K562 (cell line): ENCODE results near the gene MEF2C. TPM values are rescaled to one million over a fixed set of nuclear protein-coding genes. Genes with fewer than 3 reads are reported as not detected.
A peak's percentile ranks its signal among the peaks of the same experiment; 100 is the strongest.

ENCODE experiments used
- BHLHE40 ChIP-seq: IDR thresholded peaks from 2 replicates; pipeline ENCODE4 v1.6.1; 2011; ENCODE audit warnings: low read length, improper control_type of control experiment
- CC2D1A ChIP-seq: fragments of 450-650 bp; IDR thresholded peaks from 2 replicates; pipeline ENCODE4 v1.6.1; 2017; ENCODE audit warnings: mild to moderate bottlenecking
- CEBPG ChIP-seq, 3 experiments: fragments of 200-800 bp in 1 of 3; sonication (Bioruptor generic) in 1 of 3; sonication (generic) in 1 of 3; formaldehyde crosslinking in 1 of 3; IDR thresholded peaks in 2 of 3; conservative IDR thresholded peaks in 1 of 3; 2 replicates each; pipeline versions ENCODE4 v1.6.1 to v1.8.0; 2016 to 2022; ENCODE audit warnings: missing compliant biosample characterization in 2 of 3, missing genetic modification characterization in 2 of 3, mild to moderate bottlenecking in 1 of 3, missing genetic modification reagents in 1 of 3
- ETV5 ChIP-seq: sonication (generic); formaldehyde crosslinking; IDR thresholded peaks from 2 replicates; pipeline ENCODE4 v1.4.0; 2020; ENCODE audit warnings: low read depth, mild to moderate bottlenecking, missing genetic modification reagents
- KDM4B ChIP-seq, 2 experiments: fragments of 450-650 bp in 1 of 2; sonication (generic) in 1 of 2; IDR thresholded peaks; 2 replicates each; pipeline ENCODE4 v1.6.1; 2016 to 2017; ENCODE audit warnings: borderline replicate concordance in 2 of 2, antibody characterized with exemption in 1 of 2, low read depth in 1 of 2, mild to moderate bottlenecking in 1 of 2
- LCOR ChIP-seq: sonication (generic); formaldehyde crosslinking; IDR thresholded peaks from 2 replicates; pipeline ENCODE4 v1.8.0; 2022; ENCODE audit warnings: mild to moderate bottlenecking, missing genetic modification reagents
- NFIX ChIP-seq: fragments of 250-450 bp; sonication (Bioruptor Pico); IDR thresholded peaks from 2 replicates; pipeline ENCODE4 v1.4.0; 2020; ENCODE audit warnings: low read depth, mild to moderate bottlenecking, moderate library complexity
- RBBP5 ChIP-seq: fragments of 200-600 bp; sonication (generic); IDR thresholded peaks from 2 replicates; pipeline ENCODE4 v1.6.1; 2012; ENCODE audit warnings: borderline replicate concordance, mild to moderate bottlenecking, low read length, control low read depth, inconsistent platforms; ENCODE audit not compliant: insufficient read depth, poor library complexity, severe bottlenecking
- RBFOX2 ChIP-seq: fragments of 200-400 bp; formaldehyde crosslinking; IDR thresholded peaks from 2 replicates; pipeline ENCODE4 v1.6.1; 2017; ENCODE audit warnings: low read depth, mild to moderate bottlenecking, low read length, moderate library complexity
- STAT5B ChIP-seq: fragments of 250-450 bp; sonication (Bioruptor Pico); IDR thresholded peaks from 2 replicates; pipeline ENCODE4 v1.8.0; 2021; ENCODE audit warnings: mild to moderate bottlenecking, inconsistent platforms
- SUPT5H ChIP-seq: fragments of 450-650 bp; IDR thresholded peaks from 2 replicates; pipeline ENCODE4 v1.6.1; 2016
- TAF1 ChIP-seq: IDR thresholded peaks from 2 replicates; pipeline ENCODE4 v1.6.1; 2011; ENCODE audit warnings: mild to moderate bottlenecking, low read length, moderate library complexity; ENCODE audit not compliant: insufficient read depth, control insufficient read depth, severe bottlenecking; ENCODE audit errors: extremely low read depth
- TEAD1 ChIP-seq, 2 experiments: fragments of 450-650 bp in 1 of 2; sonication (generic) in 1 of 2; formaldehyde crosslinking; IDR thresholded peaks; 2 replicates each; pipeline versions ENCODE4 v1.4.0 to v1.8.0; 2020 to 2022; ENCODE audit warnings: mild to moderate bottlenecking in 2 of 2, missing genetic modification reagents in 1 of 2
- polyA plus RNA-seq, 8 experiments: library from polyadenylated mRNA; depleted of rRNA in 4 of 8; stranded (reverse) in 5 of 8; unstranded in 3 of 8; fragments of >200 nt; fragmentation: Nextera tagmentation in 2 of 8; fragmentation: Illumina TruSeq in 1 of 8; extraction: Ambion mirVana in 2 of 8; extraction: Trizol in 1 of 8; gene quantifications; 2 replicates each; pipeline versions ENCODE4 v1.2.1 to v1.2.3, GENCODE V29; 2011 to 2014; ENCODE audit warnings: inconsistent platforms in 1 of 8, missing spikeins in 1 of 8
- total RNA-seq, 7 experiments: library from RNA; depleted of rRNA in 6 of 7; stranded (reverse); fragments of >200 nt in 6 of 7; fragmentation: Illumina TruSeq in 2 of 7; extraction: Trizol in 2 of 7; gene quantifications; 2 replicates each; pipeline versions ENCODE4 v1.2.1 to v1.2.3, GENCODE V29; 2011 to 2021; ENCODE audit warnings: low replicate concordance in 1 of 7
- TF ChIP-seq, protein P1 (sequence below): fragments of 150-350 bp; IDR thresholded peaks from 2 replicates; pipeline ENCODE4 v1.6.1; 2014; ENCODE audit warnings: low read depth, mild to moderate bottlenecking, low read length, borderline replicate concordance
- TF ChIP-seq, protein P2 (sequence below), 3 experiments: IDR thresholded peaks in 2 of 3; conservative IDR thresholded peaks in 1 of 3; 2 replicates each; pipeline ENCODE4 v1.5.1; 2011 to 2012; ENCODE audit warnings: low read length in 3 of 3, mild to moderate bottlenecking in 3 of 3, control low read depth in 2 of 3, improper control_type of control experiment in 1 of 3, inconsistent platforms in 1 of 3, low read depth in 1 of 3, mixed read lengths in 1 of 3, moderate library complexity in 1 of 3; ENCODE audit not compliant: insufficient read depth in 2 of 3
- TF ChIP-seq, protein P3 (sequence below): sonication (generic); IDR thresholded peaks from 2 replicates; pipeline ENCODE4 v1.6.1; 2016
- TF ChIP-seq, protein P4 (sequence below), 2 experiments: fragments of 450-650 bp; conservative IDR thresholded peaks; 2 replicates each; pipeline ENCODE4 v1.6.1; 2017; ENCODE audit warnings: mild to moderate bottlenecking in 2 of 2, moderate library complexity in 2 of 2

Gene MEF2C
- total and polyA plus RNA-seq, 9 of the 15 experiments (the other 6 are each of a cell fraction or from before 2014, with no cell fraction given), result 25.1 to 67.8 (median 58.3) TPM

- TF ChIP-seq CEBPG (CRISPR knock-in tag; IDR thresholded peaks at IDR 0.05) (peak; percentile 38; the same call in 1 of the 2 replicates), CEBPG (tag; conservative IDR thresholded peaks at IDR 0.05 in 1 of 2, IDR thresholded peaks at IDR 0.05 in 1 of 2) (no peak), RBBP5 (peak; percentile 79), SUPT5H (0 out of 2 replicates have a peak, but pooled peaks have one; percentile 6), ETV5 (CRISPR knock-in tag) (peak; percentile 81; the same call in 1 of the 2 replicates), TAF1 (peak; percentile 33), BHLHE40 (peak; percentile 54), TEAD1 (CRISPR knock-in tag; IDR thresholded peaks at IDR 0.05) (peak in 1 of 2 experiments; percentile 77; a peak in 1 of 4 replicates), RBFOX2 (peak; percentile 67), NFIX (CRISPR knock-in tag) (no peak), KDM4B (IDR thresholded peaks at IDR 0.05; ENCODE audit: borderline replicate concordance in 2 of 2, low read depth in 1 of 2) (no peak), STAT5B (CRISPR knock-in tag) (no peak), CC2D1A (peak; percentile 61; the same call in 1 of the 2 replicates), LCOR (peak; percentile 89)
- TF ChIP-seq, protein P1, sequence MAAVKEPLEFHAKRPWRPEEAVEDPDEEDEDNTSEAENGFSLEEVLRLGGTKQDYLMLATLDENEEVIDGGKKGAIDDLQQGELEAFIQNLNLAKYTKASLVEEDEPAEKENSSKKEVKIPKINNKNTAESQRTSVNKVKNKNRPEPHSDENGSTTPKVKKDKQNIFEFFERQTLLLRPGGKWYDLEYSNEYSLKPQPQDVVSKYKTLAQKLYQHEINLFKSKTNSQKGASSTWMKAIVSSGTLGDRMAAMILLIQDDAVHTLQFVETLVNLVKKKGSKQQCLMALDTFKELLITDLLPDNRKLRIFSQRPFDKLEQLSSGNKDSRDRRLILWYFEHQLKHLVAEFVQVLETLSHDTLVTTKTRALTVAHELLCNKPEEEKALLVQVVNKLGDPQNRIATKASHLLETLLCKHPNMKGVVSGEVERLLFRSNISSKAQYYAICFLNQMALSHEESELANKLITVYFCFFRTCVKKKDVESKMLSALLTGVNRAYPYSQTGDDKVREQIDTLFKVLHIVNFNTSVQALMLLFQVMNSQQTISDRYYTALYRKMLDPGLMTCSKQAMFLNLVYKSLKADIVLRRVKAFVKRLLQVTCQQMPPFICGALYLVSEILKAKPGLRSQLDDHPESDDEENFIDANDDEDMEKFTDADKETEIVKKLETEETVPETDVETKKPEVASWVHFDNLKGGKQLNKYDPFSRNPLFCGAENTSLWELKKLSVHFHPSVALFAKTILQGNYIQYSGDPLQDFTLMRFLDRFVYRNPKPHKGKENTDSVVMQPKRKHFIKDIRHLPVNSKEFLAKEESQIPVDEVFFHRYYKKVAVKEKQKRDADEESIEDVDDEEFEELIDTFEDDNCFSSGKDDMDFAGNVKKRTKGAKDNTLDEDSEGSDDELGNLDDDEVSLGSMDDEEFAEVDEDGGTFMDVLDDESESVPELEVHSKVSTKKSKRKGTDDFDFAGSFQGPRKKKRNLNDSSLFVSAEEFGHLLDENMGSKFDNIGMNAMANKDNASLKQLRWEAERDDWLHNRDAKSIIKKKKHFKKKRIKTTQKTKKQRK, result no peak
- TF ChIP-seq, protein P2, sequence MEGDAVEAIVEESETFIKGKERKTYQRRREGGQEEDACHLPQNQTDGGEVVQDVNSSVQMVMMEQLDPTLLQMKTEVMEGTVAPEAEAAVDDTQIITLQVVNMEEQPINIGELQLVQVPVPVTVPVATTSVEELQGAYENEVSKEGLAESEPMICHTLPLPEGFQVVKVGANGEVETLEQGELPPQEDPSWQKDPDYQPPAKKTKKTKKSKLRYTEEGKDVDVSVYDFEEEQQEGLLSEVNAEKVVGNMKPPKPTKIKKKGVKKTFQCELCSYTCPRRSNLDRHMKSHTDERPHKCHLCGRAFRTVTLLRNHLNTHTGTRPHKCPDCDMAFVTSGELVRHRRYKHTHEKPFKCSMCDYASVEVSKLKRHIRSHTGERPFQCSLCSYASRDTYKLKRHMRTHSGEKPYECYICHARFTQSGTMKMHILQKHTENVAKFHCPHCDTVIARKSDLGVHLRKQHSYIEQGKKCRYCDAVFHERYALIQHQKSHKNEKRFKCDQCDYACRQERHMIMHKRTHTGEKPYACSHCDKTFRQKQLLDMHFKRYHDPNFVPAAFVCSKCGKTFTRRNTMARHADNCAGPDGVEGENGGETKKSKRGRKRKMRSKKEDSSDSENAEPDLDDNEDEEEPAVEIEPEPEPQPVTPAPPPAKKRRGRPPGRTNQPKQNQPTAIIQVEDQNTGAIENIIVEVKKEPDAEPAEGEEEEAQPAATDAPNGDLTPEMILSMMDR (IDR thresholded peaks at IDR 0.05 in 2 of 3, conservative IDR thresholded peaks at IDR 0.05 in 1 of 3; ENCODE audit: insufficient read depth in 2 of 3, low read depth in 1 of 3, low read length in 3 of 3), result 0 out of 6 replicates have a peak, but pooled peaks of 1 of the 3 experiments have one; percentile 3
- TF ChIP-seq, protein P3, sequence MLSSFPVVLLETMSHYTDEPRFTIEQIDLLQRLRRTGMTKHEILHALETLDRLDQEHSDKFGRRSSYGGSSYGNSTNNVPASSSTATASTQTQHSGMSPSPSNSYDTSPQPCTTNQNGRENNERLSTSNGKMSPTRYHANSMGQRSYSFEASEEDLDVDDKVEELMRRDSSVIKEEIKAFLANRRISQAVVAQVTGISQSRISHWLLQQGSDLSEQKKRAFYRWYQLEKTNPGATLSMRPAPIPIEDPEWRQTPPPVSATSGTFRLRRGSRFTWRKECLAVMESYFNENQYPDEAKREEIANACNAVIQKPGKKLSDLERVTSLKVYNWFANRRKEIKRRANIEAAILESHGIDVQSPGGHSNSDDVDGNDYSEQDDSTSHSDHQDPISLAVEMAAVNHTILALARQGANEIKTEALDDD, result no peak
- TF ChIP-seq, protein P4, sequence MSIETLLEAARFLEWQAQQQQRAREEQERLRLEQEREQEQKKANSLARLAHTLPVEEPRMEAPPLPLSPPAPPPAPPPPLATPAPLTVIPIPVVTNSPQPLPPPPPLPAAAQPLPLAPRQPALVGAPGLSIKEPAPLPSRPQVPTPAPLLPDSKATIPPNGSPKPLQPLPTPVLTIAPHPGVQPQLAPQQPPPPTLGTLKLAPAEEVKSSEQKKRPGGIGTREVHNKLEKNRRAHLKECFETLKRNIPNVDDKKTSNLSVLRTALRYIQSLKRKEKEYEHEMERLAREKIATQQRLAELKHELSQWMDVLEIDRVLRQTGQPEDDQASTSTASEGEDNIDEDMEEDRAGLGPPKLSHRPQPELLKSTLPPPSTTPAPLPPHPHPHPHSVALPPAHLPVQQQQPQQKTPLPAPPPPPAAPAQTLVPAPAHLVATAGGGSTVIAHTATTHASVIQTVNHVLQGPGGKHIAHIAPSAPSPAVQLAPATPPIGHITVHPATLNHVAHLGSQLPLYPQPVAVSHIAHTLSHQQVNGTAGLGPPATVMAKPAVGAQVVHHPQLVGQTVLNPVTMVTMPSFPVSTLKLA (conservative IDR thresholded peaks at IDR 0.05), result 0 out of 4 replicates have a peak, but pooled peaks of 1 of the 2 experiments have one; percentile 37
These were observed 1.0 kb upstream of the MEF2C start (continued) for GRCh38 chr5:88883836-88884607.
